Measurements from ENCODE around the gene LTBP3.
"Not testable (repeated sequence)": the region's sequence is repeated elsewhere in the genome, so short reads cannot be mapped to it uniquely, and the experiment has no call there.

DNA sequence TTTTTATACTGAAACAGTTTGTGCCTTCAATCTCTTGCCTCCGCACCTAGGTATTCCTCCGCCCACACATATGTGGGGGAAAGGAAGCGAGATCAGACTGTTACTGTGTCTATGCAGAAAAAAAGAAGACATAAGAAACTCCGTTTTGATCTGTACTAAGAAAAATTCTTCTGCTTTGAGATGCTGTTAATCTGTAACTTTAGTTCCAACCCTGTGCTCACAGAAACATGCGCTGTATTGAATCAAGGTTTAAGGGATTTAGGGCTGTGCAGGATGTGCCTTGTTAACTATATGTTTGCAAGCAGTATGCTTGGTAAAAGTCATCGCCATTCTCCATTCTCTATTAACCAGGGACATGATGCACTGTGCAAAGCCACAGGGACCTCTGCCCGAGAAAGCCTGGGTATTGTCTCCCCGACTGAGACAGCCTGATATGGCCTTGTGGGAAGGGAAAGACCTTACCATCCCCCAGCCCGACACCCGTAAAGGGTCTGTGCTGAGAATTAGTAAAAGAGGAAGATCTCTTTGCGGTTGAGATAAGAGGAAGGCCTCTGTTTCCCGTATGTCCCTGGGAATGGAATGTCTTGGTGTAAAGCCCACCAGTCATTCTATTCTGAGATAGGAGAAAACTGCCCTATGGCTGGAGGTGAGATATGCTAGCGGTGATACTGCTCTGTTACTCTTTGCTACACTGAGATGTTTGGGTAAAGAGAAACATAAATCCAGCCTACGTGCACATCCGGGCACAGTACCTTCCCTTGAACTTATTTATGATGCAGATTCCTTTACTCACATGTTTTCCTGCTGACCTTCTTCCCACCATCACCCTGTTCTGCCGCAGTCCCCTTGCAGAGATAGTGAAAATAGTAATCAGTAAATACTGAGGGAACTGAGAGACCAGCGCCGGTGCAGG lies 35.2 kb downstream of the LTBP3 start:
- not testable (repeated sequence) for TF ChIP-seq POLR2AphosphoS5, POLR2A (IDR thresholded peaks at IDR 0.05; ENCODE audit: low read depth, low read length)

Measured in GM12892 (cell line).